MM.1S (cell line): Measurements from ENCODE around the gene AJM1.

Experiments used
- DNase-seq: peaks from one replicate; pipeline ENCODE4 v3.0.0-alpha.2; 2015
- H2AFZ ChIP-seq: fragments of 300-600 bp; sonication (generic); 2 replicates; pipeline ENCODE4 v1.6.0; 2016; ENCODE audit warnings: antibody characterized with exemption, low read length
- H3F3A ChIP-seq: fragments of 300-600 bp; sonication (generic); 2 replicates; pipeline ENCODE4 v1.6.1; 2016; ENCODE audit warnings: mild to moderate bottlenecking, antibody characterized with exemption, low read length, moderate library complexity, mixed read lengths; ENCODE audit not compliant: insufficient read depth
- H3K27ac ChIP-seq: fragments of 300-600 bp; sonication (generic); 2 replicates; pipeline ENCODE4 v1.5.1; 2016; ENCODE audit warnings: mild to moderate bottlenecking, low read length
- H3K27me3 ChIP-seq: fragments of 300-600 bp; sonication (generic); replicated peaks from 2 replicates; pipeline ENCODE4 v1.6.0; 2016; ENCODE audit warnings: low read length; ENCODE audit not compliant: insufficient read depth
- H3K36me3 ChIP-seq: fragments of 300-600 bp; sonication (generic); replicated peaks from 2 replicates; pipeline ENCODE4 v1.6.1; 2016; ENCODE audit warnings: mild to moderate bottlenecking, low read length, mixed read lengths; ENCODE audit not compliant: insufficient read depth
- H3K4me1 ChIP-seq: fragments of 300-600 bp; sonication (generic); 2 replicates; pipeline ENCODE4 v1.6.1; 2016; ENCODE audit warnings: low read length, mixed read lengths
- H3K4me2 ChIP-seq: fragments of 300-600 bp; sonication (generic); 2 replicates; pipeline ENCODE4 v1.6.0; 2016; ENCODE audit warnings: low read depth, low read length
- H3K4me3 ChIP-seq: fragments of 300-600 bp; sonication (generic); 2 replicates; pipeline ENCODE4 v1.5.1; 2016; ENCODE audit warnings: low read length, mixed read lengths
- H3K79me2 ChIP-seq: fragments of 300-600 bp; sonication (generic); 2 replicates; pipeline ENCODE4 v1.6.1; 2016; ENCODE audit warnings: mixed run types, low read length, mixed read lengths
- H3K9ac ChIP-seq: fragments of 300-600 bp; sonication (generic); 2 replicates; pipeline ENCODE4 v1.6.1; 2016; ENCODE audit warnings: low read length, mixed read lengths
- H3K9me2 ChIP-seq: fragments of 300-600 bp; sonication (generic); replicated peaks from 2 replicates; pipeline ENCODE4 v1.6.1; 2016; ENCODE audit warnings: mild to moderate bottlenecking, low read length, mixed read lengths; ENCODE audit not compliant: insufficient read depth
- H3K9me3 ChIP-seq: fragments of 300-600 bp; sonication (generic); replicated peaks from 2 replicates; pipeline ENCODE4 v1.6.1; 2016; ENCODE audit warnings: mild to moderate bottlenecking, low read length, mixed read lengths; ENCODE audit not compliant: insufficient read depth
- H4K20me1 ChIP-seq: fragments of 300-600 bp; sonication (generic); 2 replicates; pipeline ENCODE4 v1.6.1; 2016; ENCODE audit warnings: mild to moderate bottlenecking, low read length, moderate library complexity, mixed read lengths; ENCODE audit not compliant: insufficient read depth
- CTCF ChIP-seq: fragments of 300-600 bp; sonication (generic); IDR thresholded peaks from 2 replicates; pipeline ENCODE4 v1.5.1; 2016; ENCODE audit warnings: antibody characterized with exemption, low read length, mixed read lengths
- EZH2 ChIP-seq: fragments of 300-600 bp; sonication (generic); optimal IDR thresholded peaks from 2 replicates; pipeline ENCODE3; 2017; ENCODE audit warnings: low read depth, mild to moderate bottlenecking, antibody characterized with exemption, low read length, mixed read lengths
- EZH2phosphoT487 ChIP-seq: fragments of 300-600 bp; sonication (generic); IDR thresholded peaks from 2 replicates; pipeline ENCODE4 v1.6.1; 2018; ENCODE audit warnings: antibody characterized with exemption, low read length

AJM1 gene

GRCh38 chr9:136823136-136824046 is 18.9 kb upstream of the AJM1 start:
- Histone ChIP-seq H3K79me2 (peaks cover 11% of the 10 kb centered on the region), H3F3A (no peaks in the 10 kb centered on the region), H3K9me2 (no peaks in the 10 kb centered on the region), H3K9ac (no peak overlapping the region), H4K20me1 (no peaks in the 10 kb centered on the region), H3K4me3 (no peak overlapping the region), H3K9me3 (no peaks in the 10 kb centered on the region), H3K4me1 (no peaks in the 10 kb centered on the region), H3K36me3 (no peaks in the 10 kb centered on the region), H3K4me2 (no peak overlapping the region), H2AFZ (no peak overlapping the region), H3K27me3 (no peaks in the 10 kb centered on the region), H3K27ac (no peak overlapping the region)
- DNase-seq, result no peak
- TF ChIP-seq EZH2 (no peak), CTCF (no peak), EZH2phosphoT487 (no peak)

- no peak for DNase-seq
- H3K27ac ChIP-seq, result no peak overlapping the region
- no peak overlapping the region for H3K4me2 ChIP-seq
- H3K9me2 ChIP-seq, result no peaks in the 10 kb centered on the region
- no peak overlapping the region for H3K9ac ChIP-seq
- no peaks in the 10 kb centered on the region for H3K36me3 ChIP-seq
- no peaks in the 10 kb centered on the region for H3K27me3 ChIP-seq
- H3K4me1 ChIP-seq, result no peaks in the 10 kb centered on the region
- no peak overlapping the region for H2AFZ ChIP-seq
- TF ChIP-seq CTCF (no peak), EZH2phosphoT487 (no peak), EZH2 (no peak)
- H3F3A ChIP-seq, result no peaks in the 10 kb centered on the region
- no peak overlapping the region for H3K4me3 ChIP-seq
- H3K9me3 ChIP-seq, result no peaks in the 10 kb centered on the region
- no peaks in the 10 kb centered on the region for H4K20me1 ChIP-seq
- peaks cover 11% of the 10 kb centered on the region for H3K79me2 ChIP-seq
These were observed 17.6 kb upstream of the AJM1 start for GRCh38 chr9:136824496-136825225.

- H3K36me3 ChIP-seq, result no peaks in the 10 kb centered on the region
- no peaks in the 10 kb centered on the region for H4K20me1 ChIP-seq
- no peak overlapping the region for H3K27ac ChIP-seq
- peaks cover 10% of the 10 kb centered on the region for H3K79me2 ChIP-seq
- TF ChIP-seq CTCF (no peak), EZH2phosphoT487 (no peak), EZH2 (no peak)
- no peak overlapping the region for H3K9ac ChIP-seq
- no peak for DNase-seq
- H2AFZ ChIP-seq, result no peak overlapping the region
- no peaks in the 10 kb centered on the region for H3K9me2 ChIP-seq
- H3K4me1 ChIP-seq, result no peaks in the 10 kb centered on the region
- no peaks in the 10 kb centered on the region for H3K9me3 ChIP-seq
- no peak overlapping the region for H3K4me3 ChIP-seq
- no peaks in the 10 kb centered on the region for H3K27me3 ChIP-seq
- no peaks in the 10 kb centered on the region for H3F3A ChIP-seq
- H3K4me2 ChIP-seq, result no peak overlapping the region
These were observed 16.7 kb upstream of the AJM1 start for GRCh38 chr9:136825295-136826187.
